22Rv1 (cell line): ENCODE data around the gene PECR.

Experiments
- CTCF ChIP-seq: fragments of 450-650 bp; IDR thresholded peaks from 2 replicates; pipeline ENCODE4 v1.5.1; 2017; ENCODE audit warnings: mild to moderate bottlenecking
- ZFX ChIP-seq: fragments of 450-650 bp; IDR thresholded peaks from 2 replicates; pipeline ENCODE4 v1.6.1; 2017; ENCODE audit warnings: antibody characterized with exemption, borderline replicate concordance

DNA sequence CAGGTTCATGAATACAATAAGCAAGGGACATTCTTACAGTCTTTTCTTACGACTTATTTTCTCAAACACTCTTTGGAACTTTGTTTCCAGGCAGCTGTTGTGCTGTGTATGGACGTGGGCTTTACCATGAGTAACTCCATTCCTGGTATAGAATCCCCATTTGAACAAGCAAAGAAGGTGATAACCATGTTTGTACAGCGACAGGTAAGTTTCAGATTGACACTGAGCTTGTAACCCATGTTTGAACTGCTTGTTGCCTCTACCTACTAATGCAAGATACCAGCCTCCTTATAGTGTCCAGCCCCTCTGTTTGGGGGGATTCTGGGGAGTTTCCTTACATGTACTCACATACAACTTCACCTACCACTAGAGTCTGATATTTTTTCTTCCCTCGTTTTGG, 31.3 kb upstream of the PECR start:
- TF ChIP-seq CTCF (no peak), ZFX (no peak)
